Effector memory CD4-positive, alpha-beta T cell (primary cell): ENCODE measurements around the gene KLHL33.

Experiments used
- DNase-seq, 3 donors: peaks; one replicate each; pipeline ENCODE4 v3.0.0-alpha.2; 2020
- H3K27ac ChIP-seq: 2 replicates; pipeline ENCODE4 v1.7.0; 2013; ENCODE audit warnings: mild to moderate bottlenecking, low read length, moderate library complexity; ENCODE audit not compliant: insufficient read depth, poor library complexity, severe bottlenecking
- H3K27me3 ChIP-seq: replicated peaks from 2 replicates; pipeline ENCODE4 v1.7.0; 2013; ENCODE audit warnings: mild to moderate bottlenecking, low read length; ENCODE audit not compliant: insufficient read depth, control insufficient read depth, poor library complexity, severe bottlenecking
- H3K36me3 ChIP-seq: 2 replicates; pipeline ENCODE4 v1.7.0; 2013; ENCODE audit warnings: mild to moderate bottlenecking, low read length, moderate library complexity; ENCODE audit not compliant: control insufficient read depth, insufficient read depth
- H3K4me1 ChIP-seq: 2 replicates; pipeline ENCODE4 v1.7.0; 2013; ENCODE audit warnings: low read length, mild to moderate bottlenecking; ENCODE audit not compliant: control insufficient read depth, insufficient read depth, poor library complexity, severe bottlenecking
- H3K4me3 ChIP-seq: 2 replicates; pipeline ENCODE4 v1.7.0; 2013; ENCODE audit warnings: low read length, low read depth, mild to moderate bottlenecking; ENCODE audit not compliant: insufficient read depth, poor library complexity, severe bottlenecking
- H3K9me3 ChIP-seq: 2 replicates; pipeline ENCODE4 v1.7.0; 2013; ENCODE audit warnings: mild to moderate bottlenecking, low read length, moderate library complexity; ENCODE audit not compliant: control insufficient read depth

Gene KLHL33

GRCh38 chr14:20377171-20377570 lies 58.8 kb downstream of the KLHL33 start:
- Histone ChIP-seq H3K27me3 (no peaks in the 10 kb centered on the region), H3K9me3 (no peaks in the 10 kb centered on the region), H3K4me1 (no peaks in the 10 kb centered on the region), H3K27ac (no peak overlapping the region), H3K4me3 (no peak overlapping the region), H3K36me3 (peaks cover 95% of the 10 kb centered on the region)
- no peak for DNase-seq

- H3K36me3 ChIP-seq: peaks cover 95% of the 10 kb centered on the region
- no peak overlapping the region for H3K27ac ChIP-seq
- no peaks in the 10 kb centered on the region for H3K27me3 ChIP-seq
- no peak overlapping the region for H3K4me3 ChIP-seq
- no peaks in the 10 kb centered on the region for H3K9me3 ChIP-seq
- DNase-seq: no peak
- H3K4me1 ChIP-seq: no peaks in the 10 kb centered on the region
Observed at GRCh38 chr14:20376071-20376588, 59.8 kb downstream of the KLHL33 start.
